Activated CD4-positive, CD25-positive, alpha-beta regulatory T cell treated with anti-CD3 and anti-CD28 coated beads, Interleukin-2, amount 50 U/mL, for 72 hours (primary cell): ENCODE results near the gene CCDC124.

Source experiments
- DNase-seq: peaks from one replicate; pipeline ENCODE4 v3.0.0; 2021

The CCDC124 gene

GRCh38 chr19:17937371-17937900, 4.6 kb downstream of the CCDC124 start:
- no peak for DNase-seq

GRCh38 chr19:17938092-17938845, 5.5 kb downstream of the CCDC124 start:
- DNase-seq = peak; percentile 84

- no peak for DNase-seq
These were observed 9.4 kb downstream of the CCDC124 start for GRCh38 chr19:17942181-17942580.

- DNase-seq = no peak
These were observed 9.9 kb downstream of the CCDC124 start for GRCh38 chr19:17942582-17943273.

- DNase-seq = no peak
These were observed 10.7 kb downstream of the CCDC124 start for GRCh38 chr19:17943274-17944221.

- DNase-seq = no peak
These were observed 11.5 kb downstream of the CCDC124 start for GRCh38 chr19:17944301-17944700.

GRCh38 chr19:17946965-17947784, 14.4 kb downstream of the CCDC124 start:
- no peak for DNase-seq

GRCh38 chr19:17947815-17948513, 15.1 kb downstream of the CCDC124 start:
- DNase-seq = peak; percentile 97

GRCh38 chr19:17948514-17948900, 15.7 kb downstream of the CCDC124 start:
- no peak for DNase-seq

GRCh38 chr19:17948931-17949930, 16.4 kb downstream of the CCDC124 start:
- DNase-seq = no peak

GRCh38 chr19:17949956-17950309, 17.1 kb downstream of the CCDC124 start:
- no peak for DNase-seq

GRCh38 chr19:17950310-17951156, 17.7 kb downstream of the CCDC124 start:
- DNase-seq = no peak

- no peak for DNase-seq
These were observed 18.6 kb downstream of the CCDC124 start for GRCh38 chr19:17951157-17951989.

GRCh38 chr19:17951990-17952976, 19.5 kb downstream of the CCDC124 start:
- no peak for DNase-seq

- DNase-seq = no peak
These were observed 20.5 kb downstream of the CCDC124 start for GRCh38 chr19:17953316-17953801.

GRCh38 chr19:17953869-17954268, 21.1 kb downstream of the CCDC124 start:
- DNase-seq = no peak

- DNase-seq = no peak
These were observed 21.6 kb downstream of the CCDC124 start for GRCh38 chr19:17954401-17954800.
